ENCODE data around the gene SLC22A1.
"Not testable (repeated sequence)": the region's sequence is repeated elsewhere in the genome, so short reads cannot be mapped to it uniquely, and the experiment has no call there.

The SLC22A1 gene
- 0.78 to 2.7 reads per million in 2 experiments for total RNA-seq

DNA sequence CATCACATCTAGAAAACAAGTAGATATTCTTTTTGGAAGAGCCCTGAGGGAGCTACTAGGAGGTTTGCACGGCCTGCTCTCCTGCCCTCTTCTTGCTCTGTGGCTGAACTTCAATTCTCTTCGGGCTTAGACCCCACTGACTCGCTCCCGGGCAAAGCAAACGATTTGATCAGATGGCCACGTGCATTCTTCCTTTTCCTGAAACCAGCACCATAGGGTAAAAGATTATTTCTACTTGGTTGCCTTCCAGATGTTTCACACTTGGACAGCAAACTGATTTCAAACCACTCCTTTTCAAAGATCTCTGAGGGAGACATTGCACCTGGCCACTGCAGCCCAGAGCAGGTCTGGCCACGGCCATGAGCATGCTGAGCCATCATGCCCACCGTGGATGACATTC, at the start of gene SLC22A1:
SLC22A1 (plus strand) TSS at position 258 of the 400 bp plus-strand sequence; CDS start at position 379, 121 bp downstream.
- no peak for DNase-seq (ENCODE audit: low read depth)

GRCh38 chr6:160073272-160073671, 48.3 kb upstream of the SLC22A1 start:
- no peak for DNase-seq (ENCODE audit: low read depth)

- DNase-seq (ENCODE audit: low read depth): no peak
Observed at GRCh38 chr6:160076009-160076408, 45.6 kb upstream of the SLC22A1 start.

DNA sequence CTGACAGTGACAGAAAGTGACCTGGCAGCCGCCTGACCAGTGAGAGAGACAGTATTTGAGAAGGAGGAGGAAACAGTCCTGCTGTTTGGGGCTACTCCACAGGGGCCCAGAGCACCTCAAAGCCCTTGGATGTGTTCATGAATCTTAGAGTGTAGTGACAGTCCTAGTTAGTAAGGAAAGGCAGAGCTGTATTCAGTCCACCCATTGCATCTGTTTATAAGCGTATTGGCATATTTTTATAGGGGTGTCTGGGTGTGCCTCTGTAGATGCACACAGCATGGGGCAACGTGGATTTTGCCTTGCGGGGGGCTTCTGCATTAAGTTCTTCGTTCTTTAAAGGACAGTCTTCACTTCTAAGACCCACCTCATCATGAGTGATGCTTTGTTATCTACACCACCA, 44.6 kb upstream of the SLC22A1 start:
- no peak for DNase-seq (ENCODE audit: low read depth)

- DNase-seq (ENCODE audit: low read depth): no peak
Observed at GRCh38 chr6:160077526-160077925, 44.1 kb upstream of the SLC22A1 start.

GRCh38 chr6:160078883-160079685, 42.5 kb upstream of the SLC22A1 start:
- no peak for DNase-seq (ENCODE audit: low read depth)

DNA sequence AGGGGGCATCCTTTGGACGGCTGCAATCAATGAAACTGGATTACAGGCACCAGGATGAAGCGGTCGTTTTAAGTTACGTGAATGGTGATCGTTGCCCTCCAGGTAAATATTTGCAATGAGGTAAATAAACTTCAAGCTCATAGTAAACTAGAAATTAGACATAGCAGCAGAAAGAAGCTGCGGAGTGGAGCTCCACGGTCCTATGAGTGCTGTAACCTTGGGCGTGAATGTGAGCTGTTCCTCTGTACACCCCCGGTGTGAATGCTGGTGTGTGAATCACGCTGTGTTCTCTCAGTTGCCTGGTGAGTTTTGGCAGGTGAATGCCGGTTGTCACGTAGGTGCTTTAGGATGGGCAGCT, 42.0 kb upstream of the SLC22A1 start:
- no peak for DNase-seq (ENCODE audit: low read depth)

- DNase-seq (ENCODE audit: low read depth): no peak
Observed at GRCh38 chr6:160080097-160080496, 41.5 kb upstream of the SLC22A1 start.

- no peak for DNase-seq (ENCODE audit: low read depth)
Observed at GRCh38 chr6:160081398-160081797, 40.2 kb upstream of the SLC22A1 start.

DNA sequence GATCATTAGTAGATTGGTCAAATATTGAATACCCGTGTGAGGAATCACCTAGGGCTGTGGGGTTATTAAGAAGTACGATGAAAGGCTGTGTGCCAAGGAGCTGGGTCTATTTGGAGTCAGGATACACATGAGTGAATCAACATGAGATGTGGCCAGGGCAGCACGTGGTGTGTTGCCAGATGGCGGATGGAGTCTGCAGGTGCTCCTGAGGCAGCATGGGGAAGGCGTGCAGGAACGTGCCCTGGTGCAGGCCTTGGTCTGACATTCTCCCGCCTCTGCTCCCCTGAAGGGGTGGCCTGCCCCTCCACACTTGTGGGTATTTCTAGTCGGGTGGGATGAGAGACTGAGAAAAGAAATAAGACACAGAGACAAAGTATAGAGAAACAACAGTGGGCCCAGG, 39.0 kb upstream of the SLC22A1 start:
- DNase-seq (ENCODE audit: low read depth): no peak

DNA sequence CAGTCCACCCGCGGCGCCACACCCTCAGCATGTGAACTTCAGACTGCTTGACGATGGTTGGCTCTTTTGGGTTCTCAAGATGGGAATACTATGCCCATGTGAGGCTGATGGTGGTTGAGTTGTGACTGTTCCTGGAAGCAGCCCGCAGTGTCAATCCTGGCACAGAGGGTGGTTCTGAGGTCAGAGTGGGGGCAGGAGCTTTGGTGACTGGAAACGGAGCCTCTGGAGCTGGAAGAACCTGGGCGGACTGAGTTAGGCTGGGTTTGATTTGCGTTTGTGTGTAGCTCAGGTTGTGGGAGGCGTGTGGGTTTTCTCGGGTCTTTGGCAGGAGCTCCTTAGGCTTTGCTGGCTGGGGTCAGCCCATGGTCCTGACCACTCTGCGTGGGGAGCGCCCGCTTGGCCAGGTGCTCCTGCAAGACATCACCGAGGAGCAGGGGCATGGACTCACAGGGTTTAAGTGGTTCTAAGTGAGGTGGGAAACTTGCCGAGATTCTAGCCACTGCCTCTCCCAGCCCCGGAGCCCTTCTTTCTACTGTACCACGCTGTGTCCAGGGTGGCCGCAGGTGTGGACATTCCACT, 37.3 kb upstream of the SLC22A1 start:
- DNase-seq (ENCODE audit: low read depth): no peak

DNA sequence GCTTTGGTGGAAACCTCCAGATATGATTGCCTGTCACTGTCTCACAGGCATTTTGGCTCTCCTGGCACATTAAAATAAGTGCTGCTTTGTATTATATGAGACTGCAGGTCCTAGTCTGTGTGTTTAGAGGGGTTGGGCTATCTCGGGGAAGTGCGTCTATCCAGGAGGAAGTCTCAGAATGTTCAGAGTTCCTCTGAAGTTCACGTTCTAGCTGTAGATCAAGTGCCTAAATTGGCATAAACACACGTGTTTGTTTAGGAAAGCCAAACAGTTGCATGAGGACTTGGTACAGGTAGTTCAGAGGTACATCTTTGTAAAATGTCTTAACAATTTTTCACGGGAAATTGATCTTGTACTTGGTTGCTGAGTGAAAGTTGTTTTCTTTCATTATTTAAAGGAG, 36.4 kb upstream of the SLC22A1 start:
- DNase-seq (ENCODE audit: low read depth): no peak

DNA sequence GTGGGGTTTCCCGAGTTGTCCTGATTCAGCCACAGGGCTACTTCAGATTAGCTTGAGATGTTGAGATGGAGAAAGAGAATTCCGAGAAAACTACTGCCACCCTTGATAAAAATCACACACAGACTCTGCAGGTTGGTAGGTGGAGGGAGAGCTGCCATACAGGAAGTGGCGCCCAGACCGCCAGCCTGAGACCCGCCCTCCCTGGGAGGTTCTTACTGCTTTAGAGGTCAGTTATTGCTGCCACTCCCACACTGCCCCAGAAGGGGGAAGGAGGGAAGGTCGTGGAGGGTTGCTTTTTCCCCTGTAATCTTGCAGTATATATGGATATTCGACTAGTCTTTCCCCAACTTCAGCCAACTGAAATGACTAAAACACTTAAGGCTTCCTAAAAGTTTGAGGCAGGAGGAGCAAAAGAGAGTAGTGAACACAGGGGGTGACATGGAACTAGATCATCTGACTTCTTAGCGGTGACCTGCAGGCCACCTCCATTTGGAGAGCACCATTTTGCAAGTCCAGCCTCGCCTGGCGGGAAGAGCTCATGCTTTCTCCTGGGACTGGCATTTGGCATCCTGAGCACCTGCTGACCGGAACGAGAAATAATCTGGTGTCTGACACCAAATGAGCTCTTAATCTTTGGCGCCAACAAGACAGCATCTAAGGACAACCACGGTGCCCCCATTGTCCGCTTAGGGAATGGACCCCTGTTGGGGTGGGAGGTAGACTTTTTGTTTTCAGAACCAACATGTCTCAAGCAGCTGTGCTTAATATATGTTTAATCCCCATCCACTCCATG, 35.7 kb upstream of the SLC22A1 start:
- no peak for DNase-seq (ENCODE audit: low read depth)

DNA sequence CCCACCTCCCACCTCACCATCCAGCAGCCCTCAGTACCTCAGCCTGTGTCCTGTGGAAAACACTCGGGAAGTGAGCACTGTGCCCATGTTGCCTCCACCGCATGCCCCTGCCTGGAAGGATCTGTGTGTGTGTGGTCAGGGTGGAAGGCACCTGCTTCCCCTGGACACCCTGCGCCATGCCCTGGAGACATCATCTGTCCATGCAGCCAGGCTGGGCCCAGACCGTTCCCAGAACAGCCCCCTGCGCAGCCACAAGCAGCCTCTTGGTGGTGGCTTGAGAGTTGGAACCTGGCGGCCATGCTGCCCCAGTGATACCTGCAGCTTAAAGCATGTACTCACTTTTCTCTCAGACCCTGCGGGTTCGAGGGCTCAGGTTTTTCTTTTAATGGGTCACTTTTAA, 34.9 kb upstream of the SLC22A1 start:
- no peak for DNase-seq (ENCODE audit: low read depth)

DNA sequence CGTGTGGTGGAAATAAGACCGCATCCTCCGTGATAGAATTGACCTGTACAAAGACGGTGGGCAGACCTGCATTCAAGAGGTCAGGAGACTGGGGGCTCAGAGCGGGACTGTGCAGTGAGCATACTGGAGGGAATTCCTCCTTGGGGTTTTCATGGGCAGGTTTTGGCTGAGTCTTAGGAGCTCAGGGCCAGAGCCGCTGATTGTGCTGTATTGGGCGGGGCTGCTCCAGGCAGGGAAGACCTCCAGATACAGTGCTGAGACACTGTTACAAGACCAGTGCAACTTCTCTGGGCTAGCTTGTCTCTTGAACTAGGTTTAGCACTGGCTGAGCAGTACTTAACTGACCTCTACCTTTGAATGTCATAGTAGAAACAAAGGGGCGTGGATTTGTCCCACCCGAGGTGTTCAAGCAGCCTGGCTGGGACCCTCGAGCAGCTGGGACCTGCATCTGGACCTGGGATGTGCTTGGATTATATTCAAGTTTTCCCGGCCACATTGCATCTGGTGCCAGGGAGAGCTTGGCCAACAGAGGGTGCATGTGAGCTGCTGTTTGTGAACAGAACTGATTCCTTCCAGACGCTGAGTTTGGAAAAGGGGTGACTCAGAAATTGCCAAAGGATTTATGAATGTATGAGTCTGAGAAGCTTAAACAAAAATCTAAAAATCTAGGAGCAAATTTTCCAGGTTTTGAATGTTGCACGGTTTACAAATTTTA, 33.4 kb upstream of the SLC22A1 start:
- DNase-seq (ENCODE audit: low read depth): no peak

GRCh38 chr6:160088784-160089533, 32.7 kb upstream of the SLC22A1 start:
- DNase-seq (ENCODE audit: low read depth): no peak

DNA sequence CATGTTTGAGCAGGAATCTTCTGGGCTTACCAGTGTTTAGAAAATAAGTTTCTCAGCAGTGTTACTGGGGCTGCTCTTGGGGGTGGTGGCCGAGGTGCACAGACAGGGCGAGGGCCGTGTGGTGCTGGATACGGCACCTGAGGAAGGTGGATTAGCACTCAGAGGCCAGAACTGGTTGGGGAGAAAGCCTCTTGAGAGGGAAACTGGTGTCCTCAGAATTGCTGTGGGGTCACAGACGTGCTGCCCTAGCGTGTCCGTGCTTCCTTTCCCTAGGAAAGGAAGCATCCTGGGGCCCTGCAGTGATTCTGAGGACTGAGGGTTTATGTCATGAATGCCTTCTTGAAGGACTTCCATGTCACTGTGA, 32.1 kb upstream of the SLC22A1 start:
- no peak for DNase-seq (ENCODE audit: low read depth)

GRCh38 chr6:160090442-160091239, 31.0 kb upstream of the SLC22A1 start:
- DNase-seq (ENCODE audit: low read depth): not testable (repeated sequence)

- DNase-seq (ENCODE audit: low read depth): not testable (repeated sequence)
Observed at GRCh38 chr6:160092176-160092575, 29.4 kb upstream of the SLC22A1 start.

- no peak for DNase-seq (ENCODE audit: low read depth)
Observed at GRCh38 chr6:160092602-160093001, 29.0 kb upstream of the SLC22A1 start.

GRCh38 chr6:160093061-160093460, 28.6 kb upstream of the SLC22A1 start:
- no peak for DNase-seq (ENCODE audit: low read depth)
